Measurements from ENCODE around the gene HUWE1.

Gene HUWE1

GRCh38 chrX:53654376-53654775 is 32.1 kb downstream of the HUWE1 start:
- no peak for TF ChIP-seq TAF1 (IDR thresholded peaks at IDR 0.05; ENCODE audit: borderline replicate concordance, low read depth, low read length)
- no peak for TF ChIP-seq POLR2A (IDR thresholded peaks at IDR 0.05; ENCODE audit: low read depth, low read length)
- no peak for TF ChIP-seq POLR2AphosphoS5 (IDR thresholded peaks at IDR 0.05; ENCODE audit: low read depth, low read length)
- FAIRE-seq, result no peak
- no peak for DNase-seq (ENCODE audit: insufficient read length)

- TF ChIP-seq TAF1 (IDR thresholded peaks at IDR 0.05; ENCODE audit: borderline replicate concordance, low read depth, low read length), result no peak
- TF ChIP-seq POLR2AphosphoS5 (IDR thresholded peaks at IDR 0.05; ENCODE audit: low read depth, low read length), result no peak
- TF ChIP-seq POLR2A (IDR thresholded peaks at IDR 0.05; ENCODE audit: low read depth, low read length), result no peak
- DNase-seq (ENCODE audit: insufficient read length) (no peak), FAIRE-seq (no peak)
These were observed 41.8 kb downstream of the HUWE1 start for GRCh38 chrX:53644751-53645150.

DNA sequence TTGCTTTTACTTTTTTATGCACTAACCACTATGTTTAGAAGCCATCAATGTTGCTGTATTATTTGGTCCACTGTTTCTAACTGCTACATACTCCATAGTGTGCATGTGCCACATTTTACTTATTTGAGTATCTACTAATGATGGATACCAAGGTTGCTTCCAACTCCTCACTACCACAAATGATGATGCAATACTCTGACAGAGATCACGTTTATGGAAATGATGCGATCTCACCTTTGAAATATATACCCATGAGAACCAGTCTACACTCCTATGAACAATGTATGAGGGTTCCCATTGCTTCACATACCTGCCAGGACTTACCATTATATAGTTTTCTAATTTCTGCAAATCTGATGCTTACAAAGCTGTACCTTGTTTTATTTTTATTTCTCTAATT is 44.2 kb downstream of the HUWE1 start:
- DNase-seq (ENCODE audit: insufficient read length), result no peak
- no peak for TF ChIP-seq POLR2A (IDR thresholded peaks at IDR 0.05; ENCODE audit: low read depth, low read length)
- no peak for TF ChIP-seq TAF1 (IDR thresholded peaks at IDR 0.05; ENCODE audit: borderline replicate concordance, low read depth, low read length)
- TF ChIP-seq POLR2AphosphoS5 (IDR thresholded peaks at IDR 0.05; ENCODE audit: low read depth, low read length), result no peak
- FAIRE-seq, result peak; percentile 48

- TF ChIP-seq POLR2AphosphoS5 (IDR thresholded peaks at IDR 0.05; ENCODE audit: low read depth, low read length), result no peak
- DNase-seq (ENCODE audit: insufficient read length) (no peak), FAIRE-seq (no peak)
These were observed 47.3 kb downstream of the HUWE1 start for GRCh38 chrX:53639257-53639656.

- FAIRE-seq (no peak), DNase-seq (ENCODE audit: insufficient read length) (no peak)
- TF ChIP-seq POLR2A (IDR thresholded peaks at IDR 0.05; ENCODE audit: low read depth, low read length) (no peak), TAF1 (IDR thresholded peaks at IDR 0.05; ENCODE audit: borderline replicate concordance, low read depth, low read length) (no peak), POLR2AphosphoS5 (IDR thresholded peaks at IDR 0.05; ENCODE audit: low read depth, low read length) (no peak)
These were observed 49.0 kb downstream of the HUWE1 start for GRCh38 chrX:53637479-53637878.

GRCh38 chrX:53631156-53631555 is 55.4 kb downstream of the HUWE1 start:
- peak; percentile 9 for FAIRE-seq
- no peak for TF ChIP-seq TAF1 (IDR thresholded peaks at IDR 0.05; ENCODE audit: borderline replicate concordance, low read depth, low read length)
- TF ChIP-seq POLR2A (IDR thresholded peaks at IDR 0.05; ENCODE audit: low read depth, low read length), result no peak
- no peak for TF ChIP-seq POLR2AphosphoS5 (IDR thresholded peaks at IDR 0.05; ENCODE audit: low read depth, low read length)
- DNase-seq (ENCODE audit: insufficient read length), result no peak

GRCh38 chrX:53630261-53630660 is 56.3 kb downstream of the HUWE1 start:
- FAIRE-seq (no peak), DNase-seq (ENCODE audit: insufficient read length) (no peak)
- TF ChIP-seq TAF1 (IDR thresholded peaks at IDR 0.05; ENCODE audit: borderline replicate concordance, low read depth, low read length) (no peak), POLR2AphosphoS5 (IDR thresholded peaks at IDR 0.05; ENCODE audit: low read depth, low read length) (no peak), POLR2A (IDR thresholded peaks at IDR 0.05; ENCODE audit: low read depth, low read length) (no peak)

GRCh38 chrX:53622431-53622830 is 64.1 kb downstream of the HUWE1 start:
- no peak for FAIRE-seq
- TF ChIP-seq POLR2AphosphoS5 (IDR thresholded peaks at IDR 0.05; ENCODE audit: low read depth, low read length) (no peak), TAF1 (IDR thresholded peaks at IDR 0.05; ENCODE audit: borderline replicate concordance, low read depth, low read length) (no peak), POLR2A (IDR thresholded peaks at IDR 0.05; ENCODE audit: low read depth, low read length) (no peak)

DNA sequence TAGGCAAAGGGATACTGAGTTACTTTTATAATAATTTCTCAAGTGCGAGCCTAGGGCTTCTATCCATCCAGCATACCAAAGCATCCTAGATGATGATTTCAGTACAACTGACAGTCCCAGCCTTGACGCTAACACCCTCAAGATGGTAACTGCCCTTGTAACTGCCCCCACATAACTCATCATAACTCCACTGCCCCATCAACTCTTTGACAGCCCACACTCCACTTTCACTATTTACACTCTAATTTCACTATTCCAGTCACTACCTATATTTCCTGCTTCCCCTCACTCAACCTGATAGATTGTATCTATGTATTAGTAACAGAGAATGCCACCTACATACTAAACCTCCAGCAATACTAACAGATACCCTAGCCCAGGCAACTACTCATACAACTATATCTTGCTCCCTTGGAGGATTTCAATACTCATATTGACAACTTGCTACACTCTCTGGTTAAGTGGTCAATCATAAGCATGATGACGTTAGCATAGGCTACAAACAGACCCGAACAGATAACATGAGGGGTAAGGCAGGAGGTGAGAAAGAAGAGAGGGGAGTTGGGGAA is 65.0 kb downstream of the HUWE1 start:
- TF ChIP-seq TAF1 (IDR thresholded peaks at IDR 0.05; ENCODE audit: borderline replicate concordance, low read depth, low read length) (no peak), POLR2A (IDR thresholded peaks at IDR 0.05; ENCODE audit: low read depth, low read length) (no peak), POLR2AphosphoS5 (IDR thresholded peaks at IDR 0.05; ENCODE audit: low read depth, low read length) (no peak)
- DNase-seq (ENCODE audit: insufficient read length) (no peak), FAIRE-seq (peak; percentile 54)

More at GRCh38 chrX:53622431-53622830, 64.1 kb downstream of the HUWE1 start:
- DNase-seq (ENCODE audit: insufficient read length), result no peak

DNA sequence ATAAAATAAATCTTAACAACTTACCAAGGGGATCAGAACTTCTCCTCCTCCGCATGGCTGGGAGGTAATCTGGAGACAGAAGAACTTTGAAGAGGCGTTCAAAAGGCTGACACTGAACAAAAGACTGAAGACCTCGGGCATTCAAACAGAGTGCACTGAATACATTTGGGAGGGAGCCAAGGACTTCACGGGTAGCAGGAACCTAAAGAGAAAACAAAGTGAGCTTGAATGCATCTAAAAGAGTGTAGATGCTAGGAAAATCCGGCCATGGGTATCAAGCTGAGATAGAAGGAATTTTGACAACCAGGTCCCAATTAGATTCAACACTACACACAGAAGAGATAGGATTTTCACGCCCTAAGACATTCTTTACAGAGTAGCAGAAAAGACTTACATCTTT is 69.6 kb downstream of the HUWE1 start:
- TF ChIP-seq POLR2A (IDR thresholded peaks at IDR 0.05; ENCODE audit: low read depth, low read length) (no peak), TAF1 (IDR thresholded peaks at IDR 0.05; ENCODE audit: borderline replicate concordance, low read depth, low read length) (no peak), POLR2AphosphoS5 (IDR thresholded peaks at IDR 0.05; ENCODE audit: low read depth, low read length) (no peak)
- peak; percentile 5 for FAIRE-seq

GRCh38 chrX:53606456-53606855 is 80.1 kb downstream of the HUWE1 start:
- DNase-seq (ENCODE audit: insufficient read length) (no peak), FAIRE-seq (peak; percentile 40)
- TF ChIP-seq TAF1 (IDR thresholded peaks at IDR 0.05; ENCODE audit: borderline replicate concordance, low read depth, low read length) (no peak), POLR2AphosphoS5 (IDR thresholded peaks at IDR 0.05; ENCODE audit: low read depth, low read length) (no peak), POLR2A (IDR thresholded peaks at IDR 0.05; ENCODE audit: low read depth, low read length) (no peak)

More for the DNA sequence above, 69.6 kb downstream of the HUWE1 start:
- no peak for DNase-seq (ENCODE audit: insufficient read length)

- no peak for DNase-seq (ENCODE audit: insufficient read length)
- peak; percentile 40 for FAIRE-seq
- TF ChIP-seq POLR2AphosphoS5 (IDR thresholded peaks at IDR 0.05; ENCODE audit: low read depth, low read length) (no peak), TAF1 (IDR thresholded peaks at IDR 0.05; ENCODE audit: borderline replicate concordance, low read depth, low read length) (no peak), POLR2A (IDR thresholded peaks at IDR 0.05; ENCODE audit: low read depth, low read length) (no peak)
These were observed 81.5 kb downstream of the HUWE1 start for GRCh38 chrX:53605004-53605403.

All from GM12892 (cell line).